Fibroblast of skin of scalp (primary cell): ENCODE data around the gene EMID1.
"Not testable (repeated sequence)": the region's sequence is repeated elsewhere in the genome, so short reads cannot be mapped to it uniquely, and the experiment has no call there.

ENCODE experiments used
- DNase-seq: peaks from one replicate; pipeline ENCODE4 v3.0.0-alpha.2; 2013

Gene EMID1

GRCh38 chr22:29231971-29232959 is 26.6 kb downstream of the EMID1 start:
- no peak for DNase-seq

GRCh38 chr22:29233277-29233877 is 27.7 kb downstream of the EMID1 start:
- no peak for DNase-seq

- DNase-seq, result not testable (repeated sequence)
Observed at GRCh38 chr22:29240481-29240880, 34.8 kb downstream of the EMID1 start.

GRCh38 chr22:29243874-29244446 is 38.3 kb downstream of the EMID1 start:
- no peak for DNase-seq

GRCh38 chr22:29244785-29245625 is 39.3 kb downstream of the EMID1 start:
- DNase-seq, result no peak

GRCh38 chr22:29245626-29246385 is 40.1 kb downstream of the EMID1 start:
- DNase-seq, result peak; percentile 60

GRCh38 chr22:29247891-29248290 is 42.2 kb downstream of the EMID1 start:
- DNase-seq, result not testable (repeated sequence)

- DNase-seq, result no peak
Observed at GRCh38 chr22:29251265-29251664, 45.6 kb downstream of the EMID1 start.

GRCh38 chr22:29251981-29252911 is 46.5 kb downstream of the EMID1 start:
- DNase-seq, result no peak

- DNase-seq, result no peak
Observed at GRCh38 chr22:29253561-29254285, 48.0 kb downstream of the EMID1 start.

- DNase-seq, result no peak
Observed at GRCh38 chr22:29254286-29254660, 48.6 kb downstream of the EMID1 start.

GRCh38 chr22:29255064-29255621 is 49.4 kb downstream of the EMID1 start:
- DNase-seq, result no peak

GRCh38 chr22:29256606-29257325 is 51.1 kb downstream of the EMID1 start:
- DNase-seq, result no peak

- DNase-seq, result no peak
Observed at GRCh38 chr22:29257751-29258181, 52.1 kb downstream of the EMID1 start.

GRCh38 chr22:29258407-29259252 is 52.9 kb downstream of the EMID1 start:
- DNase-seq, result no peak

- DNase-seq, result no peak
Observed at GRCh38 chr22:29259253-29259899, 53.7 kb downstream of the EMID1 start.

- DNase-seq, result no peak
Observed at GRCh38 chr22:29260031-29260560, 54.4 kb downstream of the EMID1 start.
